NOMO-1 (cell line): ENCODE results near the gene FTL.
A peak's percentile ranks its signal among the peaks of the same experiment; 100 is the strongest.

ENCODE experiments used
- DNase-seq, 2 experiments: peaks; one replicate each; lab custom pipeline; 2025; ENCODE audit not compliant: unreplicated experiment in 2 of 2; lab: John Stamatoyannopoulos, UW

Gene FTL

DNA sequence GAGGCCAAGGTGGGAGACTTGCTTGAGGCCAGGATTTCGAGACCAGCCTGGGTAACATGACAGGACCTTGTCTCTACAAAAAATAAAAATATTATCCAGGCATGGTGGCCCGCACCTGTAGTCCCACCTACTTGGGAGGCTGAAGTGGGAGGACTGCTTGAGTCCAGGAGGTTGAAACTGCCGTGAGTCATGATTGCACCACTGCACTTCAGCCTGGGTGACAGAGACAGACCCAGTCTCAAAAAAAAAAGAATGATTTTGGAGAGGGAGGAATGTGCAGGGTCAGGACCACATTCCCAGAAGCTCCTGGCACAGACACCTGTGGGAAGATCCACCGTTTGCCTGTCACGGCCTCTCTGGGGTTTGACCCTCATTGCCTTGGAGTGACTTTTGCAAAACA lies 19.7 kb upstream of the FTL start:
- DNase-seq, result no peak

DNA sequence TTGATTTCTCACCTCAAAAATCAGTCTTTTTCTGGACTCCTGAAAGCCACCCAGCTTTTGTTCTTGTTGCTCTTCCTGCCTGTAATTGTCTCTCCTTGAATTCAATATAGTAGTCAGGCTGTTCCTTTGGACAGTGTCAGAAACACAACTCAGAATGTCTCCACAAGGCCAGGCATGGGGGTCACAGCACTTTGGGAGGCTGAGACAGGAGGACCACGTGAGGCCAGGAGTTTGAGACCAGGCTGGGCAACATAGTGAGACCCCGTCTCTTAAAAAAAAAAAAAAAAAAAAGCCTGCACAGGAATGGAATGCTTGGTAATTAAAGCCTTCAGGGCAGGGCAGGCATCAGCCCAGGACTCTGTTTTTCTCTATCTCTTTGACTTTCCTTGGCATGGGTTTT lies 19.3 kb upstream of the FTL start:
- no peak for DNase-seq

DNA sequence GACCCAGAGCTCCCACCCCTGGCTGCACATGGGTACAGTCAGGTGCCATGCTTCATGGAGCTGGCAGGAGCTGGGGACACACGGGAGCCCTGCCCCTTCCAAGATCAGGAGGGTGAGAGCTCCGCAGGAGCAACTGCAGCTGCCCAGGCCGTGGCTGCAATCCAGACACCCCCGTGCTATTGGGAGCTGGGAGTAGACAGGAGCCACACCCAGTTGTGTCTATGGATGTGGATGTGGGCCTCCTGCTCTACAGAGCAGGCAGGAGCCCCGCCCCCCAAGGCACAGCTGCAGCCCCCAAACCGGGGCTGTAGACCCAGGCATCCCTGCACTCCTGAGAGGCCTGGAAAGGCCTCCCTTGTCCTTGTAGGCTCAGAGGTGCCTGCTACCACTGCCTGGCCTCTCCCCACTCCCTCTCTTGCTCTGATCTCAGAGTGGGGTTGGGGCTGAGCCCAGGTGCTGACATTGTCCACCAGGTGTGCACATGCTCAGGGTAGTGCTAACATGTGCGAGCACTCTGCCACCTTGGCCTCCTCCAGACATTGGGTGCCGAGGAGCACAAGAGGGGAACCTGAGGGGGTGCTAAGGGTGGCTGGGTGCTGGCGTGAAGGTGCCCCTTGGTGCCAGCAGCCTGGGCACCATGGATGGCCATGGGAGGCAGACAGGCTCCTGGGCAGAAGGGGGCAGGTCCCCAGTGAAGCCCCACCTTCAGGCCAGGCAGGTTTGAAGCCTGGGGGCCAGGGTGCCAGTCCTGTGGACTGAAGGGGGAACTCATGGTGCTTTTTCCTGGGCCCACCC lies 18.4 kb upstream of the FTL start:
- DNase-seq, result no peak

DNA sequence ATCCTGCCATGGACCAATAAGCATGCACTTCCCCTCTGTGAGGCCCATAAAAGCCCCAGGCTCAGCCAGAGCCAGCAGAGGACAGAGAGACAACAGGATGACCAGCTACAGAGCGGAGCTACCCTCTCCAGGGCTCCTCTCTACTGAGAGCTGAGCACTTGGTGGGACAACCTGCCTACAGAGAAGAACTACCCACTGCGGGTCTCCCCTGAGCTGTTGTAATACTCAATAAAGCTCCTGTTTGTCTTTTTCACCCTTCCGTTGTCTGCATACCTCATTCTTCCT lies 17.9 kb upstream of the FTL start:
- DNase-seq, result no peak

DNA sequence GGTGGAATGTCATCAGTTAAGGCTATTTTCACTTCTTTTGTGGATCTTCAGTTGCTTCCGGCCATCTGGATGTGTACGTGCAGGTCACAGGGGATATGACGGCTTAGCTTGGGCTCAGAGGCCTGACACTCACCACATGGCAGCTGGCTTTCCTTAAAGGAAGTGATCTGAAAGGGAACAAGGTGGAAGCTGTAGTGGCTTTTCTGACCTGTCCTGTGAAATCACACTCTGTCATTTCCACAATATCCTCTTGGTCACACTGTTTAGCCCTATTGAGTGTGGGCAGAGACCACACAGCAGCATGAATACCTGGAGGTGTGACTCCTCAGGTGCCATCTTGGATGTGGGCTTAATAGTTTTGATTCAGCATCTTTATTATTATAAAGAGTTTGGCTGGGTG lies 14.9 kb upstream of the FTL start:
- no peak for DNase-seq

DNA sequence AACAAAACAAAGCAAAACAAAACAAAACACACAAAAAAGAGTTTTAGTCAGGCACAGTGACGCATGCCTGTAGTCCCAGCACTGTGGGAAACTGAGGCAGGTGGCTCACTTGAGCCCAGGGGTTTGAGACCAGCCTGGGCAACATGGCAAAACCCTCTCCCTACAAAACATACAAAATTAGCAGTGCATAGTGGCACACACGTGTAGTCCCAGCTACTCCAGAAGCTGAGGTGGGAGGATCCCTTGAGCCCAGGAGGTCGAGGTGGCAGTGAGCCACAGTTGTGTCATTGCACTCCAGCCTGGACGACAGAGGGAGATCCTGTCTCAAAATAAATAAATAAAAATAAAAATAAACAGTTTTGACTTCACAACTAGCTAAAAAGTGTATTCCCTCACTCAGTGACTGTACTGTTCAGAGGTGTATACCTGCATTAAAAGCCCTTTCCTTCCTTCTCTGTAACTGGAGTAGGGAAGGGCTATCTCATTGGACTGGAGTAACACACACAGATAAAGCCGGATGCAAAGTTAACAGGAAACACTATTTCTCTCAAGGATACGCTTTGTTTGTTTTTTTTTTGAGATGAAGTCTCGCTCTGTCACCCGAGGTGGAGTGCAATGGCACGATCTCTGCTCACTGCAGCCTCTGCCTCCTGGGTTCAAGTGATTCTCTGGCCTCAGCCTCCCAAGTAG lies 14.1 kb upstream of the FTL start:
- no peak for DNase-seq

DNA sequence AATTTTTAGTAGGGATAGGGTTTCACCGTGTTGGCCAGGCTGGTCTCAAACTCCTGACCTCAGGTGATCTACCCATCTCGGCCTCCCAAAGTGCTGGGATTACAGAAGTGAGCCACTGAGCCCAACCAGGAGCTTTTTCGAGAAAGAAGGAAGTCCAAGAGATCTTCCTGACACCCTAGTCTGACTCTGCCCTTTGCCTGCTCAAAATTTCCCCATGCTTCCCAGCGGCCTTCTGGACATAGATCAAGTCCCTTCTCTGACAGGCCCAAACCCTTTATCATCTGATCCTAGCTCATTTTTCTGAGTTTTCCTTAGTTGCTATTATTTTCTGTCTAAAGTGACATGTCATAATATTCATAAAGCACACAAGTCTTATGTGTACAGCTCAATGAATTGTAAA lies 12.0 kb upstream of the FTL start:
- DNase-seq, result no peak

DNA sequence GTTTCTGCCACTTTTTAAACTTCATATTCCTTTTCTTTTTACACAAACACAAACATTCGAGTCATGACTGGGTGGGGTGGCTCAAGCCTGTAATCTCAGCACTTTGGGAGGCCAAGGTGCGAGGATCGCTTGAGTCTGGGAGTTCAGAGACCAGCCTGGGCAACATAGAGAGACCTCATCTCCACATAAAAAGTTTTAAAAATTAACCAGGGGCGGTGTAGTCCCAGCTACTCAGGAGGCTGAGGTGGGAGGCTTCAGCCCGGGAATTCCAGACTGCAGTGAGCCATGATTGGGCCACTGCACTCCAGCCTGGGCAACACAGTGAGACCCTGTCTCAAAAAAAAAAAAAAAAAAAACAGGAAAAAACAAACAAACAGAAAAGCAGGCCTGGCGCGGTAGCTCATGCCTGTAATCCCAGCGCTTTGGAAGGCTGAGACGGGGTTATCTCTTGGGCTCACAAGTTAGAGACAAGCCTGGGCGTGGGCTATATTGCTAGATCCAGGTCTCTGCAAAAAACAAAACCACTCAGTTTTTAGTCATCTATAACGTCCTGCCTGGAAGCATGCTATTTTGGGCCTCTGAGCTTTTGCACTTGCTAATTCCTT lies 11.0 kb upstream of the FTL start:
- no peak for DNase-seq

DNA sequence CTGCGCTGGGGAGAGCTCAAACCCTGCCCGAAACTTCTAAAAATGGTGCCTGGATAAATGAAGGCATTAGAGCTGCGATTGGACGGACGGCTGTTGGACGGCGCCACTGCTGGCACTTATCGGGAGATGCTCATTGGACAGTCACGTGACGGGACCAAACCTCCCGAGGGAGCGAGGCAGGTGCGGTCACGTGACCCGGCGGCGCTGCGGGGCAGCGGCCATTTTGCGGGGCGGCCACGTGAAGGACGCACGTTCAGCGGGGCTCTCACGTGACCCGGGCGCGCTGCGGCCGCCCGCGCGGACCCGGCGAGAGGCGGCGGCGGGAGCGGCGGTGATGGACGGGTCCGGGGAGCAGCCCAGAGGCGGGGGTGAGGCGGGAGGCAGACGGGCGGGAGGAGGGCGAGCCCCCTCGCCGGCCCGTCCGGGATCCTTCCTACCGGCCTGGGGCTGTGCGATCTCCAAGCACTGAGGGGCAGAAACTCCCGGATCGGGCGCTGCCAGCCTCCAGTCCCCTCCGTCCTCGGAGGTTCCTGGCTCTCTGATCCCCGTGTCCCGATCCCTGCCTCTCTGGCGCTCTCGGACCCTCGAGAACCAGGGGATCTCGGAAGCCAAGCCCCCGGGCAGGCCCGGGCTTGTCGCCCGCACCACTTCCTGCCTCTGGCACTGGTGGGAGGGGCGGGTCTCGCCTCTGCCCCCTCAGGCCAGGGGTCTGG lies 10.4 kb upstream of the FTL start, which contains the start of gene BAX:
Gene BAX (plus strand): TSS at position 281 of the 713 bp plus-strand sequence. CDS start 54 bp downstream, at position 335.
- peak; percentile 92 for DNase-seq

DNA sequence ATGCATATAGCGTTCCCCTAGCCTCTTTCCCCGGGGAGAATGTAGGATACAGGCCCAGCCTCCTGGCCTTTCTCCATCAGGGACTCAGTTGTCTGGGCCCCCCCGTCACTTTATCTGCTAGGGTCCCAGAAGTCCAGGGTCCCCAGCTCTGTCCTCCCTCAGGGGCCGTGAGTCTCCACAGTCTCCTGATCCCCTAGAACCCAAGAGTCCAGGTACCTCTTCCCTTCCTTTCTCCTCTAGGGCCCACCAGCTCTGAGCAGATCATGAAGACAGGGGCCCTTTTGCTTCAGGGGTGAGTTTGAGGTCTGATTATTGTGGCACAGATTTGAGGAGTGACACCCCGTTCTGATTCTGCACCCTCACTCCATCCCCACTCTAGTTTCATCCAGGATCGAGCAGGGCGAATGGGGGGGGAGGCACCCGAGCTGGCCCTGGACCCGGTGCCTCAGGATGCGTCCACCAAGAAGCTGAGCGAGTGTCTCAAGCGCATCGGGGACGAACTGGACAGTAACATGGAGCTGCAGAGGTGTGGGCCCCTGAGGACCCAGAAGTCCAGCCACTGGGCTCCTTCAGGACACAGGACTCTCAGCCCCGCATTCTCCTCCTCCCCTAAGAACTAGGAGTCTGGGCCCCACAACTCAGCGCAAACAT lies 9.7 kb upstream of the FTL start:
- no peak for DNase-seq

DNA sequence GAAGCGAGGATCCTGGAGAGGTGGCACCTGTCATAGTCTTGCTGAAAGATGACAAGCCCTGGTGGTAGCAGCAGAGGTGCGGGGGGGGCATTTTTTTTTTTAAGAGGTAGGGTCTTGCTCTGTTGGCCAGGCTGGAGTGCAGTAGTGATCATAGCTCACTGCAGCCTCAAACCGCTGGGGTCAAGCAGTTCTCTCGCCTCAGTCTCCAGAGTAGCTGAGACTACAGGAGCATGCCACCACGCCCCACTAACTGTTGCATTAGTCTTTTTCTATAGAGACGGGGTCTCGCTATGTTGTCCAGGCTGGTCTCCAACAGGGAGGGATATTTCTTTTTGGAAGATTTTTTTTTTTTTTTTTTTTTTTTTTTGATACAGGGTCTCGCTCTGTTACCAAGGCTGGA lies 7.1 kb upstream of the FTL start:
- DNase-seq, result no peak

DNA sequence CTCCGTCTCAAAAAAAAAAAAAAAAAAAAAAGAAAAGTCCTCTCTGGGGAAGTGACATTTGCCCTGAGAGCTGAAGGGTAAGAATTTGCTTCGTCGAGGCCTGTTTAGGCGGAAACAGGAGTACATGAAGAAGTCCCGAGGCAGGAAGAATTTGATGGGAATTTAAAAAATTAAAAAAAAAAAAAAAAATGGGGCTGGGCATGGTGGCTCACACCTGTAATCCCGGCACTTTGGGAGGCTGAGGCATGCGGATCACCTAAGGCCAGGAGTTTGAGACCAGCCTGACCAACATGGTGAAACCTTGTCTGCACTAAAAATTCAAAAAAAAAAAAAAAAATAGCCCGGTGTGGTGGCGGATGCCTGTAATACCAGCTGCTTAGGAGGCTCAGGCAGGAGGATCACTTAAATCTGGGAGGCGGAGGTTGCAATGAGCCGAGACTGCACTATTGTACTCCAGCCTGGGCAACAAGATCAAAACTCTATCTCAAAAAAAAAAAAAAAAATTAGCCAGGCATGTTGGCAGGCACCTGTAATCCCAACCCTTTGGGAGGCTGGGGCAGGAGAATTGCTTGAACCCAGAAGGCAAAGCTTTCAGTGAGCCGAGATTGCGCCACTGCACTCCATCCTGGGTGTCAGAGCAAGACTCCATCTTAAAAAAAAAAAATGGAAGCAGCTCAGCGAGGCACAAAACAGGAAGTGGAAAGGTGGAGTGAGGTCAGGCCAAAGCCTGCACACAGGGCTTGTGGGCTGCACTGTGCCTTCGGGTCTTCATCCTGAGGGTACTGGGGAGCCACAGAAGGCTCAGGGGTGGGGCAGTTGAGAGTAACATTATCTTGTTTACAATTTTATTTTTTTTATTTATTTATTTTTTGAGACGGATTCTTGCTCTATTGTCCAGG lies 5.5 kb upstream of the FTL start:
- DNase-seq, result no peak

DNA sequence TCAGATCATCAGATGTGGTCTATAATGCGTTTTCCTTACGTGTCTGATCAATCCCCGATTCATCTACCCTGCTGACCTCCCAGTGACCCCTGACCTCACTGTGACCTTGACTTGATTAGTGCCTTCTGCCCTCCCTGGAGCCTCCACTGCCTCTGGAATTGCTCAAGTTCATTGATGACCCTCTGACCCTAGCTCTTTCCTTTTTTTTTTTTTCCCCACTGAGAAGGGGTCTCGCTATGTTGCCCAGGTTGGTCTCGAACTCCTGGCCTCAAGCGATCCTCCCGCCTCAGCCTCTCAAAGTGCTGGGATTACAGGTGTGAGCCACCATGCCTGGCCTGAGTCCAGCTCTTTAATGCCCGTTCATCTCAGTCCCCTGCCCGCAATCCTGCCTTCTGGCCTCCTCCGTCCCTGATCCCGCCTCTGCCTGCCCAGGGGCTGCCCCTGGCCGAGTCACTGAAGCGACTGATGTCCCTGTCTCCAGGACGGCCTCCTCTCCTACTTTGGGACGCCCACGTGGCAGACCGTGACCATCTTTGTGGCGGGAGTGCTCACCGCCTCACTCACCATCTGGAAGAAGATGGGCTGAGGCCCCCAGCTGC lies 4.0 kb upstream of the FTL start:
- DNase-seq, result no peak

DNA sequence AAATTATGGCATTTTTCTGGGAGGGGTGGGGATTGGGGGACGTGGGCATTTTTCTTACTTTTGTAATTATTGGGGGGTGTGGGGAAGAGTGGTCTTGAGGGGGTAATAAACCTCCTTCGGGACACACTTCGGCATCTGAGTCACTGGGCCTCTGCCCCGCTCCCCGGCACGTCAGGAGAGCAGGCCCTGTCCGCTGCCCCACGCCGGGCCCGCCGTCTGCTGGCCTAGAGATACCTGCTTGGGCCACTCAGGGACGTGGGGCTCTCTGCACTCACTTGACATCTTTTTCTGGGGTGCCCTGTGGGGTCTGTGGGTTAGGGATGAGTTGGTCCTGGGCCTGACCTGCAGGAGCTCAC lies 3.5 kb upstream of the FTL start:
- no peak for DNase-seq

DNA sequence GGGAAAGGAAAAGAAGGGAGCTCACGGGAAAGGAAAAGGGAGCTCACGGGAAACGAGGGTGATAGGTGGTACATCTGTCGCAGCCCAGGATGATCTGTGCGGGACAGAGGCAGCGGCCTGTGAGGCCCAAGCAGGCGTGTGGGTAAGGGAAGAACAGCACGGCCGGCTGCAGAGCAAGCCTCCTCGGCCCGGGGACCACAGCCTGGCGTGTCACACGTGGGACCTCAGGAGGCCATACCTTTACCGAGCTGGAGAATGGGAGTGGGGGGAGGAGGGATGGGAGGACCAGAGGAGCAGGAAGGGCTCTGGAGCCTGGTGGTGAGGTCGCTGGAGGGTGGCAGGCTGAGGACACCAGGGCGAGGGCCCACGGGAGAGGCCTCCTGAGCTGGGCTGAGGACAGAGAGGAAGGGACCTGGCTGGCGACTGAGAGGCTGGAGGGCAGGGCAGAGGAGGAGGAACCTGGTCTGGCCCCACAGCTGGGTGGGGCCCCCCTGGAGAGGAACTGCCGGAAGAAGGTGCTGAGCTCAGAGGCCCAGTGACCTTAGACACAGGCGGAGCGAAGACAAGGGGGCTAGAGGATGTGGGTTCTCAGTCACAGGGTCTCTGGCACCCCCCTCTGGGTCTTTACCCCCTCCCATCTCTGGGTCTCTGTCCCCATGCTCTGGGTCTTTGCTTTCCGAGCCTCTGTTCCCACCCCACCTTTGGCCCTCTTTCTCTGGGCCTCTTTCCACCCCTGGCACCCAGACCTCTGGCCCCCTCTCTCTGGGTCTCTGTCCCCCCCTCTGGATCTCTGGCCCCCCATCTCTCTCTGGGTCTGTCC lies 2.9 kb upstream of the FTL start:
- peak; percentile 83 to 90 for DNase-seq

DNA sequence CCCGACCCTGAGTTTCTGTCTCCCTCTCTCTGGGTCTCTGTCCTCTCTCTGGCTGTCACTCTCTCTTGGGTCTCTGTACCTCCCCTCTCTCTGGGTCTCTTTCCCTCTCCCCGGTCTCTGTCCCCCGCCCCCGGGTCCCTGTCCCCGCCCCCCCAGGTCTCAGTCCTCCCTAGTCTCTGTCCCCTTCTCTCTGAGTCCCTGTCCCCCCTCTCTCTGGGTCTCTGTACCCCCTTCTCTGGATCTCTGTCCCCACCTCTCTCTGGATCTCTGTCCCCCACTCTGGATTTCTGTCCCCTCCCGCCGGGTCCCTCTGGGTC lies 2.3 kb upstream of the FTL start:
- DNase-seq, result no peak

DNA sequence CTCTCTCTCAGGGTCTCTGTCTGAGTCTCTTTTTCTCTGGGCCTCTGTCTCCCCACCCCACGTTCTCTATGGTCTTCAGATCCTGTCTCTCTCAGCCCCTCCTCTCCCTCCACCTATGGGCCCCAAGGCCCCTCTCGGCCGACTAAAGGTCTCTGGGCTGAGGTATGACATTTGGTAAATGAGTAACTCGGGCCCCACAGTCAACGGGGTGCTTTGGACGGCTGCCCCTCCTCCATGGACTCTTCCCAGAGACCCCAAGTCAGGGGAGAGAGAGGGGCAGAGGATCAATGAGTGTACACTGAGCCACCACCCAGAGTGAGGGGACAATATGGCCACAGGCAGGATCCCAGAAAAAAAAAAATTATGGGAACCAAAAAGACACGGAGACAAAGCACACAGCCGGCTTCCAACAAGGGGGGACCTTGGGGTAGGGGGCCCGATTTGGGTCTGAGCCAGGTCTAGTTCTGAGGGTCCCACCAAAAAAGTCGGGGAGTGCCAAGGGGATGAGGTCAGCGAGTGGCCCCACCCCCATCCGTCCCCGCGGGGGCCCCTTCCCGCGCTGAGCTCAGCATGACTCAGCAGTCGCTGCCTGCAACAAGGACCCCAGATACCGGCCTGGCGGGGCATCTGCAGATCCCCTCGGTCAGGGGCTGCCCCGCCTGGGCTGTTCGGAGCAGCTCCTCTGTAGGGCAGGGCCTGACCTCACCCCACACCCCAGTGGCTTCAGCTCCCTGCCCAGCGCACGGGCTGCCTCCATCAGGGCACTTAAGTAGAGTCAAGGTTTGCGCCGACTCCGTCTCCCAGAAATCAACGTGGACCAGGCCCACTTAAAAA lies 1.5 kb upstream of the FTL start:
- peak; percentile 57 to 69 for DNase-seq
